Aorta (tissue), 5 donors: ENCODE results near the gene DNAJC6. TPM values are rescaled to one million over a fixed set of nuclear protein-coding genes. Genes with fewer than 3 reads are reported as not detected.
"Not testable (repeated sequence)": the region's sequence is repeated elsewhere in the genome, so short reads cannot be mapped to it uniquely, and the experiment has no call there.

Experiments used
- ATAC-seq: fragments of 200-7000 bp; cut with Tn5 transposase; one replicate; pipeline ENCODE4 v1.9.1; 2022; ENCODE audit warnings: moderate library complexity; ENCODE audit not compliant: low FRiP score
- DNase-seq, 2 donors: peaks; one replicate each; pipeline ENCODE4 v3.0.0-alpha.2; 2020
- H3K27ac ChIP-seq, 2 donors: one replicate each; pipeline ENCODE4 v1.5.1; 2013; ENCODE audit warnings: low read length in 2 of 2, mild to moderate bottlenecking in 2 of 2, moderate library complexity in 2 of 2, control low read depth in 1 of 2, inconsistent platforms in 1 of 2, low read depth in 1 of 2
- H3K27me3 ChIP-seq, 2 donors: one replicate each; pipeline ENCODE4 v1.6.1; 2013; ENCODE audit warnings: control low read depth in 1 of 2, low read length in 1 of 2, mild to moderate bottlenecking in 1 of 2, moderate library complexity in 1 of 2; ENCODE audit not compliant: insufficient read depth in 2 of 2, control insufficient read depth in 1 of 2
- H3K36me3 ChIP-seq, 2 donors: one replicate each; pipeline ENCODE4 v1.6.1; 2013; ENCODE audit warnings: control low read depth in 1 of 2, low read length in 1 of 2, mild to moderate bottlenecking in 1 of 2; ENCODE audit not compliant: insufficient read depth in 2 of 2, control insufficient read depth in 1 of 2
- H3K4me1 ChIP-seq, 2 donors: one replicate each; pipeline ENCODE4 v1.6.1; 2013; ENCODE audit warnings: low read length in 2 of 2, control low read depth in 1 of 2, mild to moderate bottlenecking in 1 of 2, moderate library complexity in 1 of 2; ENCODE audit not compliant: insufficient read depth in 2 of 2, control insufficient read depth in 1 of 2
- H3K4me3 ChIP-seq, 2 donors: one replicate each; pipeline ENCODE4 v1.5.1; 2013; ENCODE audit warnings: low read length in 2 of 2, control low read depth in 1 of 2, mild to moderate bottlenecking in 1 of 2
- H3K9me3 ChIP-seq: one replicate; pipeline ENCODE4 v1.6.1; 2013; ENCODE audit warnings: mild to moderate bottlenecking, low read length; ENCODE audit not compliant: control insufficient read depth
- WGBS, 2 donors: extraction: QIAGEN DNeasy Blood & Tissue Kit; methylation state at CpG; one replicate each; pipeline ENCODE4 v1.1.7; 2013; 5-methylcytosine and 5-hydroxymethylcytosine counted together
- intact Hi-C, 2 donors: fragments of 100-400 bp; cut with DNase I; formaldehyde crosslinking; loops; one replicate each; pipeline versions ENCODE4 v1.14.2 to v1.15.0; 2022
- polyA plus RNA-seq, 2 donors: library from polyadenylated mRNA; stranded (reverse); fragments of 200-250 nt; gene quantifications; one replicate each; pipeline ENCODE4 v1.2.3, GENCODE V29; 2013
- total RNA-seq, 2 donors: library from RNA; stranded (reverse); fragmentation: NEBNext Ultra II Directional; extraction: Animal tissue kit (Norgen Biotek cat#: 25700); gene quantifications; one replicate each; pipeline ENCODE4 v1.2.1, GENCODE V29; 2021
- donor health status: healthy with polysubstance abuse.
- donor health status: Bipolar disorder and iron deficiency.
- donor health status: DM: no; HTN: no; CAD: no.
- donor health status: DM: no; HTN: no; CAD: no.
- donor health status: DM: yes; HTN: yes; CAD: no.

DNAJC6 gene
- total and polyA plus RNA-seq, 4 donors: 1.3 to 3.8 (median 2.3) TPM; not detected in 1

DNA sequence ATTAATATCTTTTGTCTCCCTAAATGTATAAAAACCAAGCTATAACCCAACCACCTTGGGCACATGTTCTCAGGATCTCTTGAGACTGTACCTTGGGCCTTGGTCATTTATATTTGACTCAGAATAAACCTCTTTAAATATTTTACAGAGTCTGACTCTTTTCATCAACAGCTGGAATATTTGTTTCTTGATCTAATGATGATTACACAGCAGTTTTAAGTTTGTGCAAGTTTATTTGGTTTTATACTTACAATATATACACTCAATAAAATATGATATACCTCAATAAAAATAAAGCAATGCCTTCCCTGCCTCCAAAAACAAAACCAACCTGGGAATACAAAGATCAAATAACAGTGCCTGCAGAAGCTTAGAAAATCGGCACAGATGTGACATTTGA lies 133.1 kb downstream of the DNAJC6 start:
- no peaks in the 10 kb centered on the region for H3K27me3 ChIP-seq
- H3K9me3 ChIP-seq: peaks cover 1% of the 10 kb centered on the region
- DNase-seq: no peak
- intact Hi-C loops: no loop called here
- WGBS, 2 donors: 86 to 93% methylated on average over 1 of the region's 1 CpG
- no peak overlapping the region for H3K27ac ChIP-seq
- ATAC-seq: no peak
- no peaks in the 10 kb centered on the region for H3K36me3 ChIP-seq
- no peaks in the 10 kb centered on the region for H3K4me1 ChIP-seq
- no peak overlapping the region for H3K4me3 ChIP-seq

DNA sequence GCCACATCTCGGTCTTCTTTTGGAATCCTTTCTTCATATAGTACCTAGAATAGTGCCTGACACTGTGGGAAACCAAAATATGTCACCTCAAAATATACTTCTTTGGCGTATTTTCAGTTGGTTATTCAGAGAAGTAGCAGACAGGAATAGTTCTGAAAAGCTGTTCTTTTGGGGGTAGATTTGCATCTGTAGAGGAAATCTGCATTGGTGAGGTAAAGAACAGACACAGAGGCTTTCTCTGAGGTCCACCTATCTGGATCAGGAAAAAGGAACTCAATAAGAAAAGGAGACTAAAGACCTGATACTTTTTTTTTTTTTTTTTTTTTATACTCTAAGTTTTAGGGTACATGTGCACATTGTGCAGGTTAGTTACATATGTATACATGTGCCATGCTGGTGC lies 134.3 kb downstream of the DNAJC6 start:
- Histone ChIP-seq H3K27ac (no peak overlapping the region), H3K36me3 (no peaks in the 10 kb centered on the region), H3K27me3 (no peaks in the 10 kb centered on the region), H3K4me1 (no peaks in the 10 kb centered on the region), H3K4me3 (no peak overlapping the region), H3K9me3 (peaks cover 1% of the 10 kb centered on the region)
- 72 to 81% methylated on average over 2 of the region's 2 CpGs for WGBS, 2 donors
- intact Hi-C loops: no loop called here
- ATAC-seq: no peak
- DNase-seq: no peak

DNA sequence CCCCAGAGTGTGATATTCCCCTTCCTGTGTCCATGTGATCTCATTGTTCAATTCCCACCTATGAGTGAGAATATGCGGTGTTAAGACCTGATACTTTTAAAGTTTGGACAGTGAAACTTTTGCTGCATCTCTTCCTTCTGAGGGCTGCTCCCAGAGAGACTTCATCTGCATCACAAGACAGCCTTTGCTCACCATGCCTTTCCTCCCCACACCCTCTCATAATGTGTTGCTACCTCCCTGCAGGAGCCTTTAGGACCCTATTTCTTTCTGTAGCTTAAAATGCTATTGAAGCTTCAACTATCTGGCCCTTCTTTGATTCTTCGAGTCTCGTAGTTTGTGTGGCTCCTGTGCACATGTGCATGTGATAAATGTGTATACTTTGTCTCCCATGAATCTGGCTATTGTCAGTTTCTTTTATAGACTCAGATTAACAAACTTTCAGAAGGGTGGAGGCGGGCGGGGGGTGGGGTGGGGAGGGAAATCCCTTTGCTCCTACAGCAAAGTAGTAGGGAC lies 134.8 kb downstream of the DNAJC6 start:
- ATAC-seq (no peak), DNase-seq (no peak)
- no peak overlapping the region for H3K4me3 ChIP-seq
- peaks cover 1% of the 10 kb centered on the region for H3K9me3 ChIP-seq
- intact Hi-C loops: no loop called here
- H3K27ac ChIP-seq: no peak overlapping the region
- no peaks in the 10 kb centered on the region for H3K36me3 ChIP-seq
- 73 to 82% methylated on average over 4 to 5 of the region's 5 CpGs for WGBS, 2 donors
- H3K4me1 ChIP-seq: no peaks in the 10 kb centered on the region
- no peaks in the 10 kb centered on the region for H3K27me3 ChIP-seq

DNA sequence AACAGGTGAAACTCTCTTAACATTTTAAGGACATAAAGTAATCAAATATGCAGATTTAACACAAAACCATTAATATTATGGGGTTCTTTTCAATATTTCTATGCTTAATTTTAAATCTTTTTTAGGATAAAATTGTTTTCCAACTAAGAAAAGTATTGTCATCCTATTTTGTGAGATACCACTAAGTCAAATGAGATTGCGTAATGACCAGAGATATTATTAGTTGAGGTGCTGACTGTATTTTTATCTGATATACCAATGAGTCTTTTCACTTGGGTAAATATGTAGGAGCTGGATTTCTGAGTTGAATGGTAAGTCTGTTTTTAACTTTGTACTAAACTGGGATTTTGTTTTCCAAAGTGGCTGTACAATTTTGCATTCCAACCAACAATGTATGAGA lies 136.5 kb downstream of the DNAJC6 start:
- no peak for DNase-seq
- H3K27me3 ChIP-seq: no peaks in the 10 kb centered on the region
- ATAC-seq: no peak
- intact Hi-C loops: no loop called here
- no peak overlapping the region for H3K4me3 ChIP-seq
- WGBS, 2 donors: 97 to 98% methylated on average over 1 of the region's 1 CpG
- H3K9me3 ChIP-seq: peaks cover 1% of the 10 kb centered on the region
- H3K27ac ChIP-seq: no peak overlapping the region
- H3K4me1 ChIP-seq: no peaks in the 10 kb centered on the region
- H3K36me3 ChIP-seq: no peaks in the 10 kb centered on the region

DNA sequence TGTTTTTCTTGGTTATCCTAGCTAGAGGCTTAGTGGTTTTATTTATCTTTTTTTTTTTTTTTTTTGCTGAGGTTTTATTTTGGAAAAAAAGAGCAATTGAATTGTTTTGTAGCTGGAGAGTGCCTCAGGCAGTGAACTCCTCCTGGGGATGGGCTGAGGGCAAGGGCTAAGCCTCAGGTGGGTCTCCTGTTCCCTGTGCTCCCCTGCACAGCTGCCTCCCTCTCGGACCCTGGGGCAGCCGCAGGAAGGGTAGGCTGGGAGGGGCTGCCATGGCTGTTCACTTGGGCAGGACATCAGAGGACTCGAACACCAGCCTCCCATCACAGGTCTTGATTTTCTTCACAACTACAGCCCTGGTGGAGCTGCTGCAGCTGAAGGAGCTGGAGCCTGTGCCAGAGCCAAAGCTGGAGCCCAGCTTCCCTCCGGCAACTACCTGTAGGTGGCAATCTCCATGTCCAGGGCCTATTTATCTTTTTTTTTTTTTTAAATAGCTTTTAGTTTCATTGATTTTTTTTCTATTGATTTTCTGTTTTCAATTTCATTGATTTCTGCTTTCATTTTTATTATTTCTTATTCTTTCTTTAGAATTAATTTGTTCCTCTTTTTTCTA lies 140.0 kb downstream of the DNAJC6 start:
- Histone ChIP-seq H3K27me3 (no peaks in the 10 kb centered on the region), H3K9me3 (no peaks in the 10 kb centered on the region), H3K27ac (no peak overlapping the region), H3K4me1 (no peaks in the 10 kb centered on the region), H3K36me3 (no peaks in the 10 kb centered on the region), H3K4me3 (no peak overlapping the region)
- ATAC-seq: no peak
- intact Hi-C loops: no loop called here
- 80 to 84% methylated on average over 4 of the region's 4 CpGs for WGBS, 2 donors
- DNase-seq: no peak

DNA sequence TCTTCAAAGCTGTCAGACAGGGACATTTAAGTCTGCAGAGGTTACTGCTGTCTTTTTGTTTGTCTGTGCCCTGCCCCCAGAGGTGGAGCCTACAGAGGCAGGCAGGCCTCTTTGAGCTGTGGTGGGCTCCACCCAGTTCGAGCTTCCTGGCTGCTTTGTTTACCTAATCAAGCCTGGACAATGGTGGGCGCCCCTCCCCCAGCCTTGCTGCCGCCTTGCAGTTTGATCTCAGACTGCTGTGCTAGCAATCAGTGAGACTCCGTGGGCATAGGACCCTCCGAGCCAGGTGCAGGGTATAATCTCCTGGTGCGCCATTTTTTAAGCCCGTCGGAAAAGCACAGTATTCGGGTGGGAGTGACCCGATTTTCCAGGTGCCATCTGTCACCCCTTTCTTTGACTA lies 146.3 kb downstream of the DNAJC6 start:
- ATAC-seq, H3K36me3 ChIP-seq, DNase-seq, intact Hi-C loops, H3K4me1 ChIP-seq, H3K4me3 ChIP-seq, H3K27me3 ChIP-seq, H3K27ac ChIP-seq, H3K9me3 ChIP-seq: not testable (repeated sequence)
- 85 to 88% methylated on average over 8 to 10 of the region's 10 CpGs for WGBS, 2 donors

DNA sequence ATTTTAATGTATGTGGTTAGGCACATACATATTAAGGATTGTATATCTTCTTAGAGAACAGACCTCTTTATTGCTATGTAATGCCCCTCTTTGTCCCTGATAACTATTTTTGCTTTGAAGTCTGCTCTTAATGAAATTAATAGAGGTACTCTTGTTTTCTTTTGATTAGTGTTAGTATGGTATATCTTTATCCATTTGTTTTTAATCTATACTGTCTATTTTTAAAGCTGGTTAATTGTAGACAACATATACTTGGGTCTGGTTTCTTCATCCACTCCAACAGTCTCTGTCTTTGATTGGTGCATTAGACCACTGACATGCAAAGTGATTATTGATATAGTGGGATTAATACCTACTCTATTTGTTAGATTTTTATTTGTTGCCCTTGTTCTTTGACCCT lies 147.1 kb downstream of the DNAJC6 start:
- H3K36me3 ChIP-seq: no peaks in the 10 kb centered on the region
- intact Hi-C loops: no loop called here
- no peak for ATAC-seq
- H3K4me3 ChIP-seq: no peak overlapping the region
- H3K27ac ChIP-seq: no peak overlapping the region
- no peaks in the 10 kb centered on the region for H3K27me3 ChIP-seq
- H3K9me3 ChIP-seq: no peaks in the 10 kb centered on the region
- DNase-seq: no peak
- H3K4me1 ChIP-seq: no peaks in the 10 kb centered on the region

DNA sequence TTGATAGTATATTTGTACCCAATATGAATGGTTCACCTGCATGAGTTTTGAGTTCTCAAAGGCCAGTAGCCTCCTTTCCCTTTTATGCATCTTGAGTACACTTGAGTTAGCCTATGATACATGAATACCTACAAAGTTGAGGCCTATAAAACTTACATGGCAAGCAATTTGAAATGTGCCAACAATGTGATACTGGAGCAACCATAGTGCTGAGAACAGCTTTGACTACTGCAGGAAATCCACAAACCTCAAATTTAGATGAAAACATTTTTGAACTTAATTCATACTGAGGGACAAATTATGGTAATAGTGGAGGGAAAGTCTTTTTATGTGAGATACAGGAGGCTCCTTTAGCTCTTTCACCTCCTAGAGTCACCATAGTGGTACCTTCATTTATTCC lies 148.5 kb downstream of the DNAJC6 start:
- H3K36me3 ChIP-seq: no peaks in the 10 kb centered on the region
- H3K27me3 ChIP-seq: no peaks in the 10 kb centered on the region
- intact Hi-C loops: no loop called here
- no peaks in the 10 kb centered on the region for H3K4me1 ChIP-seq
- no peak overlapping the region for H3K27ac ChIP-seq
- no peak for DNase-seq
- H3K4me3 ChIP-seq: no peak overlapping the region
- no peak for ATAC-seq
- no peaks in the 10 kb centered on the region for H3K9me3 ChIP-seq

DNA sequence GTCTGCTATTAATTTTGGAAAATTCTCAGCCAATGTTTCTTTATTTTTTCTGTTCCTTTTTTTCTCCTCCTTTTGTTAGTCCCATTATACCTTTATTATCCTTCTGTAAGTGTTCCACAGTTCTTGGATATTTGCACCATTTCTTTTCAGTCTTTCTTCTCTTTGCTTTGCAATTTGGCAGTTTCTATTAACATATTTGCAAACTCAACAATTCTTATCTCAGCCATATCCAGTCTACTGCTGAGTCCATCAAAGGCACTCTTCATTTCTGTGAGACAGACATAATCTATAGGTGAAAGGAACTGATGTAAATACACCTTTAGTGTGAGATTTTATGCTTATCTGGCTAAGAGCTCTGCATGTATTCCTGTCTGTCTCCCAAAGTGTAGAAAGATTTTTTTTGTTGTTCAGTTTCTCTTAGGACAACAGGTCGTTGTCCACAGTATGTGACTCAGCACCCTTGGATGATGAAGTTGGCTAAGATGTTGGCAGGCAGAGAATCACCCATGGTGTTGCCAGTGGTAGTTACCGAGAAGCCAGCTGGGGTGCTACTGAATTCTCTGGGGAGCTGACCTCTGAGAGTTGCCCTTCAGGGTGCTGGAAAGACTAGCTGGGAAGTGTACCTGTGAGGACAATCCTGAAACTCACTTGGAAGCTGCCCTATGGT lies 149.5 kb downstream of the DNAJC6 start:
- ATAC-seq (no peak), DNase-seq (no peak)
- Histone ChIP-seq H3K27me3 (no peaks in the 10 kb centered on the region), H3K27ac (no peak overlapping the region), H3K9me3 (no peaks in the 10 kb centered on the region), H3K4me3 (no peak overlapping the region), H3K4me1 (no peaks in the 10 kb centered on the region), H3K36me3 (no peaks in the 10 kb centered on the region)
- intact Hi-C loops: no loop called here
- 67 to 69% methylated on average over 2 of the region's 2 CpGs for WGBS, 2 donors
